Fibroblast of lung (primary cell): ENCODE results near the gene NEK9. TPM values are rescaled to one million over a fixed set of nuclear protein-coding genes. Genes with fewer than 3 reads are reported as not detected.

Source experiments
- DNase-seq, 2 donors: peaks; one replicate each; pipeline versions ENCODE4 v3.0.0 to v3.0.0-alpha.2; 2010; ENCODE audit warnings: low read depth in 2 of 2
- H2AFZ ChIP-seq: 2 replicates; pipeline ENCODE4 v1.5.1; 2012; ENCODE audit warnings: low read length, control low read depth, inconsistent platforms
- H3K27ac ChIP-seq: 2 replicates; pipeline ENCODE4 v1.5.1; 2011; ENCODE audit warnings: low read length, control low read depth; ENCODE audit not compliant: insufficient read depth
- H3K27me3 ChIP-seq: 2 replicates; pipeline ENCODE4 v1.5.1; 2011; ENCODE audit warnings: mild to moderate bottlenecking, low read length; ENCODE audit not compliant: control insufficient read depth, insufficient read depth
- H3K36me3 ChIP-seq: 2 replicates; pipeline ENCODE4 v1.5.1; 2011; ENCODE audit warnings: low read length; ENCODE audit not compliant: control insufficient read depth, insufficient read depth
- H3K4me1 ChIP-seq: 2 replicates; pipeline ENCODE4 v1.5.1; 2011; ENCODE audit warnings: low read length; ENCODE audit not compliant: control insufficient read depth, insufficient read depth; ENCODE audit errors: extremely low read depth
- H3K4me2 ChIP-seq: 2 replicates; pipeline ENCODE4 v1.5.1; 2011; ENCODE audit warnings: low read length, control low read depth; ENCODE audit not compliant: insufficient read depth; ENCODE audit errors: extremely low read depth
- H3K4me3 ChIP-seq, 4 experiments: fragments of 200-600 bp in 1 of 4; sonication (generic) in 1 of 4; replicated peaks in 1 of 4; 2 replicates each; pipeline ENCODE4 v1.5.1; 2011 to 2016; ENCODE audit warnings: low read length in 4 of 4, low read depth in 3 of 4, mild to moderate bottlenecking in 3 of 4, control low read depth in 2 of 4, inconsistent platforms in 1 of 4, mixed read lengths in 1 of 4; ENCODE audit not compliant: insufficient read depth in 1 of 4; ENCODE audit errors: control extremely low read depth in 1 of 4
- H3K79me2 ChIP-seq: 2 replicates; pipeline ENCODE4 v1.5.1; 2012; ENCODE audit warnings: mild to moderate bottlenecking, low read length, inconsistent platforms; ENCODE audit not compliant: control insufficient read depth, insufficient read depth
- H3K9ac ChIP-seq: 2 replicates; pipeline ENCODE4 v1.5.1; 2011; ENCODE audit warnings: mild to moderate bottlenecking, low read length, control low read depth; ENCODE audit not compliant: insufficient read depth
- H3K9me3 ChIP-seq: 2 replicates; pipeline ENCODE4 v1.5.1; 2012; ENCODE audit warnings: low read depth, low read length; ENCODE audit not compliant: control insufficient read depth, insufficient read depth
- H4K20me1 ChIP-seq: 2 replicates; pipeline ENCODE4 v1.5.1; 2011; ENCODE audit warnings: low read length; ENCODE audit not compliant: control insufficient read depth, insufficient read depth; ENCODE audit errors: extremely low read depth
- CTCF ChIP-seq, 2 donors: IDR thresholded peaks in 1 of 2; conservative IDR thresholded peaks in 1 of 2; 1 replicate in 1 of 2; 2 replicates in 1 of 2; pipeline ENCODE4 v1.5.1; 2011 to 2012; ENCODE audit warnings: low read length in 2 of 2, control low read depth in 1 of 2, inconsistent platforms in 1 of 2, low read depth in 1 of 2, mild to moderate bottlenecking in 1 of 2
- EZH2 ChIP-seq: IDR thresholded peaks from 2 replicates; pipeline ENCODE4 v1.5.1; 2012; ENCODE audit warnings: low read length, control low read depth, mild to moderate bottlenecking; ENCODE audit errors: missing control alignments
- polyA plus RNA-seq, 2 donors: library from polyadenylated mRNA; depleted of rRNA in 1 of 2; stranded (reverse) in 1 of 2; unstranded in 1 of 2; fragments of >200 nt; gene quantifications; 2 replicates each; pipeline ENCODE4 v1.2.1, GENCODE V29; 2011 to 2012; ENCODE audit warnings: missing spikeins in 1 of 2
- total RNA-seq: library from RNA; depleted of rRNA; stranded (reverse); fragments of >200 nt; gene quantifications from 2 replicates; pipeline ENCODE4 v1.2.1, GENCODE V29; 2014

NEK9 gene
- total and polyA plus RNA-seq, 2 donors (not counting 1 experiment from before 2014, with no cell fraction given) = 63.4 to 81.3 TPM

GRCh38 chr14:75077794-75078193, 49.1 kb downstream of the NEK9 start:
- Histone ChIP-seq H3K4me1 (no peaks in the 10 kb centered on the region), H4K20me1 (no peaks in the 10 kb centered on the region), H3K9me3 (no peaks in the 10 kb centered on the region), H3K79me2 (no peaks in the 10 kb centered on the region), H2AFZ (no peak overlapping the region), H3K4me2 (no peak overlapping the region), H3K4me3 (no peak overlapping the region), H3K9ac (no peak overlapping the region), H3K27me3 (no peaks in the 10 kb centered on the region), H3K27ac (no peak overlapping the region), H3K36me3 (no peaks in the 10 kb centered on the region)
- TF ChIP-seq EZH2 (no peak), CTCF (conservative IDR thresholded peaks at IDR 0.05 in 1 of 2, IDR thresholded peaks at IDR 0.05 in 1 of 2; ENCODE audit: low read depth in 1 of 2, low read length in 2 of 2) (no peak)
- no peak for DNase-seq

DNA sequence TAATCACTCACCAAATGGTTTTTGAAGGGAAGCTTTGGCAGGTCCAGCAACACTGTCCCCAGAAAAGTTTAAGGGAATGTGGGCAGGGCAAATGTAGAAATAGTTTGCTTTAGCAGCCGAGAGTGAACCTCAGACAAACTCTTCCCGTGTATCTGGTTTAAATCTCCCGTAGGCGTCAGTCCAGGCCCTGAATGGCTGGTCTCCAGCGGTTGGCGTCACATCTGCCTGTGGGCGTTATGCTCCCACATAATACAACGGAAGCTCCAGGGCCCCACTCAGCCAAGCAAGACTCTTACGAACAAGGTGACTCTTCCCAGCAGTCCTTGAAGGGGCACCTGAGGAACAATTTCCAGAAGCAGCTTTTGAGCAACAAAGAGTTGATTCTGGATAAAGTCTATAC, 56.5 kb downstream of the NEK9 start:
- Histone ChIP-seq H2AFZ (no peak overlapping the region), H3K4me3 (no peak overlapping the region), H4K20me1 (no peaks in the 10 kb centered on the region), H3K9ac (no peak overlapping the region), H3K79me2 (no peaks in the 10 kb centered on the region), H3K27me3 (no peaks in the 10 kb centered on the region), H3K9me3 (no peaks in the 10 kb centered on the region), H3K27ac (no peak overlapping the region), H3K4me2 (no peak overlapping the region), H3K36me3 (no peaks in the 10 kb centered on the region), H3K4me1 (peaks cover 4% of the 10 kb centered on the region)
- TF ChIP-seq CTCF (conservative IDR thresholded peaks at IDR 0.05 in 1 of 2, IDR thresholded peaks at IDR 0.05 in 1 of 2; ENCODE audit: low read depth in 1 of 2, low read length in 2 of 2) = no peak
- TF ChIP-seq EZH2 = no peak
- DNase-seq = no peak

GRCh38 chr14:75069811-75070145, 57.1 kb downstream of the NEK9 start:
- Histone ChIP-seq H3K27me3 (no peaks in the 10 kb centered on the region), H3K9ac (peak overlapping the region; percentile 65), H3K36me3 (no peaks in the 10 kb centered on the region), H3K79me2 (no peaks in the 10 kb centered on the region), H3K4me2 (peak overlapping the region; percentile 76), H2AFZ (peak overlapping the region; percentile 71), H3K4me3 (peak overlapping the region; percentile 43 to 67 (median 56)), H3K27ac (peak overlapping the region; percentile 82), H3K4me1 (peaks cover 4% of the 10 kb centered on the region), H4K20me1 (no peaks in the 10 kb centered on the region), H3K9me3 (no peaks in the 10 kb centered on the region)
- DNase-seq = no peak
- TF ChIP-seq CTCF (conservative IDR thresholded peaks at IDR 0.05 in 1 of 2, IDR thresholded peaks at IDR 0.05 in 1 of 2; ENCODE audit: low read depth in 1 of 2, low read length in 2 of 2) (no peak), EZH2 (no peak)
